WTC11 (cell line): Measurements from ENCODE around the gene TSPAN4.

Experiments
- TCF7 ChIP-seq: sonication (generic); formaldehyde crosslinking; IDR thresholded peaks from 2 replicates; pipeline ENCODE4 v1.8.0; 2022; ENCODE audit warnings: mild to moderate bottlenecking, low read depth, missing genetic modification reagents, moderate library complexity
- ZNF396 ChIP-seq: fragments of 250-450 bp; sonication (Bioruptor Pico); IDR thresholded peaks from 2 replicates; pipeline ENCODE4 v1.8.0; 2021; ENCODE audit warnings: mild to moderate bottlenecking, moderate library complexity, borderline replicate concordance

GRCh38 chr11:875203-875602 is 32.6 kb downstream of the TSPAN4 start:
- TF ChIP-seq TCF7 (CRISPR knock-in tag) (no peak), ZNF396 (CRISPR knock-in tag) (no peak)
